ENCODE measurements around the gene SLC17A2.

GRCh38 chr6:25916789-25917490 lies 13.6 kb downstream of the SLC17A2 start:
- no peak for TF ChIP-seq CTCF (IDR thresholded peaks at IDR 0.05; ENCODE audit: low read depth, low read length, poor library complexity, severe bottlenecking)
- no peak for TF ChIP-seq EZH2phosphoT487 (IDR thresholded peaks at IDR 0.05; ENCODE audit: borderline replicate concordance, low read length)

Measured in DOHH2 (cell line).